CD14-positive monocyte (primary cell): ENCODE results near the gene MYO5C. TPM values are rescaled to one million over a fixed set of nuclear protein-coding genes. Genes with fewer than 3 reads are reported as not detected.

Experiments used
- DNase-seq, 3 donors: peaks; one replicate each; pipeline ENCODE4 v3.0.0-alpha.2; 2011 to 2022
- H2AFZ ChIP-seq: 2 replicates; pipeline ENCODE4 v1.6.0; 2012; ENCODE audit warnings: mild to moderate bottlenecking, low read depth, low read length, inconsistent platforms; ENCODE audit not compliant: insufficient read depth, poor library complexity, severe bottlenecking
- H3K27ac ChIP-seq, 2 donors: 1 replicate in 1 of 2; 2 replicates in 1 of 2; pipeline ENCODE4 v1.5.1; 2012 to 2013; ENCODE audit warnings: low read length in 2 of 2, control low read depth in 1 of 2, inconsistent platforms in 1 of 2, low read depth in 1 of 2, mild to moderate bottlenecking in 1 of 2
- H3K27me3 ChIP-seq, 2 donors: one replicate each; pipeline versions ENCODE4 v1.6.0 to v1.6.1; 2011 to 2013; ENCODE audit warnings: low read length in 2 of 2; ENCODE audit not compliant: control insufficient read depth in 2 of 2, insufficient read depth in 2 of 2
- H3K36me3 ChIP-seq, 2 donors: replicated peaks in 1 of 2; 1 replicate in 1 of 2; 2 replicates in 1 of 2; pipeline versions ENCODE4 v1.5.1 to v1.6.1; 2012 to 2013; ENCODE audit warnings: low read length in 2 of 2, control low read depth in 1 of 2, inconsistent platforms in 1 of 2, mild to moderate bottlenecking in 1 of 2; ENCODE audit not compliant: insufficient read depth in 2 of 2, control insufficient read depth in 1 of 2
- H3K4me1 ChIP-seq, 2 donors: 1 replicate in 1 of 2; 2 replicates in 1 of 2; pipeline versions ENCODE4 v1.5.1 to v1.6.1; 2012 to 2013; ENCODE audit warnings: low read length in 2 of 2, control low read depth in 1 of 2, inconsistent platforms in 1 of 2, mild to moderate bottlenecking in 1 of 2, moderate library complexity in 1 of 2; ENCODE audit not compliant: insufficient read depth in 2 of 2, control insufficient read depth in 1 of 2
- H3K4me2 ChIP-seq: replicated peaks from 2 replicates; pipeline ENCODE3; 2012; ENCODE audit warnings: low read length, moderate library complexity, mild to moderate bottlenecking; ENCODE audit not compliant: poor library complexity, severe bottlenecking; ENCODE audit errors: extremely low read depth
- H3K4me3 ChIP-seq, 3 experiments: fragments of 200-600 bp in 1 of 3; sonication (generic) in 1 of 3; replicated peaks in 1 of 3; 1 replicate in 2 of 3; 2 replicates in 1 of 3; pipeline ENCODE4 v1.5.1; 2011 to 2013; ENCODE audit warnings: low read length in 3 of 3, mild to moderate bottlenecking in 3 of 3, control low read depth in 2 of 3, low read depth in 2 of 3, inconsistent platforms in 1 of 3, moderate library complexity in 1 of 3
- H3K79me2 ChIP-seq: 2 replicates; pipeline ENCODE4 v1.6.0; 2012; ENCODE audit warnings: mild to moderate bottlenecking, control low read depth, inconsistent platforms, low read length, moderate library complexity; ENCODE audit not compliant: insufficient read depth
- H3K9ac ChIP-seq: 2 replicates; pipeline ENCODE4 v1.6.0; 2017; ENCODE audit warnings: low read length, mild to moderate bottlenecking; ENCODE audit not compliant: insufficient read depth, poor library complexity, severe bottlenecking
- H3K9me3 ChIP-seq, 2 donors: replicated peaks in 1 of 2; 1 replicate in 1 of 2; 2 replicates in 1 of 2; pipeline versions ENCODE4 v1.5.1 to v1.6.1; 2012 to 2013; ENCODE audit warnings: low read length in 2 of 2, control low read depth in 1 of 2; ENCODE audit not compliant: control insufficient read depth in 1 of 2, insufficient read depth in 1 of 2
- H4K20me1 ChIP-seq: 2 replicates; pipeline ENCODE4 v1.6.0; 2012; ENCODE audit warnings: mild to moderate bottlenecking, low read length, control low read depth, moderate library complexity; ENCODE audit not compliant: insufficient read depth
- H3K27ac Mint-ChIP-seq, 7 donors: one replicate each; pipeline ENCODE4 v1.8.0; 2020; ENCODE audit warnings: mild to moderate bottlenecking in 7 of 7, mixed read lengths in 7 of 7, moderate library complexity in 6 of 7, inconsistent platforms in 2 of 7
- H3K27me3 Mint-ChIP-seq, 3 donors: one replicate each; pipeline ENCODE4 v1.8.0; 2021 to 2022; ENCODE audit warnings: low read depth in 3 of 3, mild to moderate bottlenecking in 3 of 3, mixed read lengths in 3 of 3, moderate library complexity in 3 of 3, inconsistent platforms in 1 of 3
- H3K36me3 Mint-ChIP-seq, 2 donors: one replicate each; pipeline ENCODE4 v1.8.0; 2020; ENCODE audit warnings: mixed read lengths in 2 of 2, inconsistent platforms in 1 of 2, mild to moderate bottlenecking in 1 of 2
- H3K4me1 Mint-ChIP-seq: one replicate; pipeline ENCODE4 v1.8.0; 2020; ENCODE audit warnings: mild to moderate bottlenecking, mixed read lengths
- H3K4me3 Mint-ChIP-seq, 2 donors: one replicate each; pipeline ENCODE4 v1.8.0; 2020; ENCODE audit warnings: mild to moderate bottlenecking in 2 of 2, mixed read lengths in 2 of 2, moderate library complexity in 1 of 2
- H3K9me3 Mint-ChIP-seq, 7 donors: one replicate each; pipeline ENCODE4 v1.8.0; 2020 to 2022; ENCODE audit warnings: mixed read lengths in 7 of 7, mild to moderate bottlenecking in 6 of 7, moderate library complexity in 6 of 7, inconsistent platforms in 2 of 7
- CTCF ChIP-seq: fragments of 200-600 bp; IDR thresholded peaks from one replicate; pipeline ENCODE4 v1.8.0; 2022; ENCODE audit warnings: antibody characterized with exemption, mild to moderate bottlenecking
- WGBS: methylation state at CpG from one replicate; pipeline ENCODE4 v1.1.5; 2013; ENCODE audit warnings: missing lambda C conversion rate; ENCODE audit not compliant: insufficient coverage; 5-methylcytosine and 5-hydroxymethylcytosine counted together
- intact Hi-C, 2 donors: fragments of 100-400 bp; cut with micrococcal nuclease; formaldehyde crosslinking; loops; one replicate each; pipeline versions ENCODE4 v1.15.0 to v1.15.1; 2023
- polyA plus RNA-seq, 3 donors: library from polyadenylated mRNA; depleted of rRNA in 1 of 3; unstranded in 2 of 3; stranded (reverse) in 1 of 3; fragments of 300-500 nt in 2 of 3; fragments of >200 nt in 1 of 3; fragmentation: Illumina TruSeq in 2 of 3; gene quantifications; 1 replicate in 2 of 3; 2 replicates in 1 of 3; pipeline ENCODE4 v1.2.3, GENCODE V29; 2012 to 2021

The MYO5C gene
- polyA plus RNA-seq, 3 donors = 0.20 TPM; not detected in 2

DNA sequence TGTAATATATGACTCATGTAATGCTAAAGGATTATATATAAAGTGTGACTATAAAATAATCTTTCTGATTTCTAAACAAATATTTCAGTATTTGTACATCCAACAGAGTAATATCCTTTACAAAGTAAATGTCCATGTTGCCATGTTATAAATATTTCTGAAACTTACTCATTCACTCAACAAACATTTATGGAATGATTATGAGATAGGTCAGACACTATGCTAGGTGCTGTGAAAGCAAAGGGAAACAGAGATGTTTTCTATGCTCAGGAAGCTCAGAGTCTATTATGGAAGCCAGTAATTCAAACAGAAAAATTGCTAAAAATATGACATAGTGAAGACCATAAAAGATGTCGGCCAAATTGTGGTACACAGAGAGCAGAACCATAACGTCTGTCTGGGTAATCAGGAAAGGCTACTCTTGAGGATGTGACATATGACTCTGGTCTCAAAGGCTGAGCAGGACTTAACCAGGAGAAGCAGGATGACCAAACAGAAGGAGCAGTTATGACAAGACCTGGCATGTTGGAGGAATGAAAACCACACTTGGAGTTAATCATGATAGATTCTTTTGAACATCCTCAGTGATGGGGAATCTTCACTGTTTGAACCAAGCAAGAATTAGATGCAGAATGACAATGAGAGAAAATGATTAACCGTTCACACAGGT lies 39.0 kb upstream of the MYO5C start:
- no peak overlapping the region for H3K27ac Mint-ChIP-seq

More for the DNA sequence above, 39.0 kb upstream of the MYO5C start:
- Histone ChIP-seq H3K9me3 (no peaks in the 10 kb centered on the region), H3K4me3 (no peak overlapping the region), H3K4me2 (no peak overlapping the region), H2AFZ (no peak overlapping the region), H3K36me3 (peaks cover 61 to 96% of the 10 kb centered on the region in 2 donors), H3K79me2 (no peaks in the 10 kb centered on the region), H4K20me1 (no peaks in the 10 kb centered on the region), H3K4me1 (no peaks in the 10 kb centered on the region), H3K9ac (no peak overlapping the region), H3K27me3 (no peaks in the 10 kb centered on the region), H3K27ac (no peak overlapping the region)
- Mint-ChIP-seq H3K4me1 (peaks cover 2% of the 10 kb centered on the region), H3K27me3 (no peaks in the 10 kb centered on the region), H3K4me3 (no peak overlapping the region), H3K36me3 (peaks cover 68 to 83% of the 10 kb centered on the region in 2 donors), H3K9me3 (no peaks in the 10 kb centered on the region)
- intact Hi-C loops = loop anchor here in 1 of 2 donors (10.0 kb wide), 1 partner anchor 400 kb away; no protein-coding TSS in a partner anchor
- WGBS = 96% methylated on average over 3 of the region's 3 CpGs
- no peak for TF ChIP-seq CTCF
- no peak for DNase-seq
